Muscle of leg (tissue), 11 donors: Measurements from ENCODE around the gene TRIM61. TPM values are rescaled to one million over a fixed set of nuclear protein-coding genes. Genes with fewer than 3 reads are reported as not detected.
"Not testable (repeated sequence)": the region's sequence is repeated elsewhere in the genome, so short reads cannot be mapped to it uniquely, and the experiment has no call there.

ENCODE experiments used
- DNase-seq: peaks from one replicate; pipeline ENCODE4 v3.0.0; 2013
- H3K27ac ChIP-seq: one replicate; pipeline ENCODE4 v1.5.1; 2013; ENCODE audit warnings: mild to moderate bottlenecking, low read length, control low read depth
- H3K27me3 ChIP-seq: one replicate; pipeline ENCODE4 v1.6.1; 2013; ENCODE audit warnings: low read length; ENCODE audit not compliant: control insufficient read depth, insufficient read depth
- H3K36me3 ChIP-seq: one replicate; pipeline ENCODE4 v1.6.1; 2013; ENCODE audit warnings: low read length; ENCODE audit not compliant: control insufficient read depth, insufficient read depth
- H3K4me1 ChIP-seq: one replicate; pipeline ENCODE4 v1.6.1; 2013; ENCODE audit warnings: low read length; ENCODE audit not compliant: control insufficient read depth, insufficient read depth
- H3K4me3 ChIP-seq: one replicate; pipeline ENCODE4 v1.5.1; 2013; ENCODE audit warnings: low read length, control low read depth
- H3K9me3 ChIP-seq: replicated peaks from 2 replicates; pipeline ENCODE4 v1.6.1; 2013; ENCODE audit warnings: low read depth, low read length; ENCODE audit not compliant: control insufficient read depth
- WGBS: methylation state at CpG from one replicate; pipeline ENCODE4 v1.1.5; 2013; ENCODE audit warnings: missing lambda C conversion rate; ENCODE audit not compliant: insufficient coverage; 5-methylcytosine and 5-hydroxymethylcytosine counted together
- polyA plus RNA-seq, 8 donors: library from polyadenylated mRNA; unstranded; fragments of 120-200 nt; gene quantifications; one replicate each; pipeline versions ENCODE4 v1.2.1 to v1.2.3, GENCODE V29; 2013; ENCODE audit warnings: inconsistent platforms in 1 of 8, low replicate concordance in 1 of 8; ENCODE audit not compliant: insufficient read length in 8 of 8, insufficient read depth in 1 of 8
- total RNA-seq: library from RNA; stranded (reverse); fragments of 120-200 nt; gene quantifications from one replicate; pipeline ENCODE4 v1.2.4, GENCODE V29; 2013

The TRIM61 gene
- total and polyA plus RNA-seq, 9 donors: 1.9 to 4.6 (median 3.4) TPM

- Histone ChIP-seq H3K27ac (no peak overlapping the region), H3K36me3 (no peaks in the 10 kb centered on the region), H3K4me3 (no peak overlapping the region), H3K4me1 (no peaks in the 10 kb centered on the region), H3K27me3 (no peaks in the 10 kb centered on the region), H3K9me3 (no peaks in the 10 kb centered on the region)
- 64% methylated on average over 7 of the region's 9 CpGs for WGBS
- DNase-seq: peak; percentile 7
Measured at GRCh38 chr4:165006456-165006855, 29.0 kb upstream of the TRIM61 start.

- Histone ChIP-seq H3K9me3 (no peaks in the 10 kb centered on the region), H3K27ac (no peak overlapping the region), H3K36me3 (no peaks in the 10 kb centered on the region), H3K4me1 (no peaks in the 10 kb centered on the region), H3K27me3 (no peaks in the 10 kb centered on the region), H3K4me3 (no peak overlapping the region)
- DNase-seq: no peak
- no CpG with 5 or more reads among the region's 6 CpGs for WGBS
Measured at GRCh38 chr4:165005352-165005925, 28.0 kb upstream of the TRIM61 start.

GRCh38 chr4:165001957-165002356 is 24.5 kb upstream of the TRIM61 start:
- no CpG with 5 or more reads among the region's 4 CpGs for WGBS
- not testable (repeated sequence) for H3K4me1 ChIP-seq, H3K27me3 ChIP-seq, DNase-seq, H3K36me3 ChIP-seq, H3K9me3 ChIP-seq, H3K4me3 ChIP-seq, H3K27ac ChIP-seq

- H3K4me1 ChIP-seq, DNase-seq: not testable (repeated sequence)
- WGBS: 50% methylated on average over 1 of the region's 2 CpGs
Measured at GRCh38 chr4:164998526-164999080, 21.1 kb upstream of the TRIM61 start.

GRCh38 chr4:164997941-164998340 is 20.5 kb upstream of the TRIM61 start:
- Histone ChIP-seq H3K36me3 (no peaks in the 10 kb centered on the region), H3K4me1 (no peaks in the 10 kb centered on the region), H3K9me3 (no peaks in the 10 kb centered on the region), H3K4me3 (no peak overlapping the region), H3K27me3 (no peaks in the 10 kb centered on the region), H3K27ac (no peak overlapping the region)
- DNase-seq: no peak
- 87% methylated on average over 5 of the region's 6 CpGs for WGBS

More at GRCh38 chr4:164998526-164999080, 21.1 kb upstream of the TRIM61 start:
- not testable (repeated sequence) for H3K4me3 ChIP-seq, H3K27ac ChIP-seq, H3K9me3 ChIP-seq, H3K27me3 ChIP-seq, H3K36me3 ChIP-seq

GRCh38 chr4:164997324-164997723 is 19.9 kb upstream of the TRIM61 start:
- DNase-seq: no peak
- H3K27ac ChIP-seq: no peak overlapping the region

GRCh38 chr4:164996123-164996522 is 18.7 kb upstream of the TRIM61 start:
- no CpG with 5 or more reads among the region's 6 CpGs for WGBS
- not testable (repeated sequence) for H3K27ac ChIP-seq, H3K4me3 ChIP-seq, DNase-seq, H3K9me3 ChIP-seq, H3K4me1 ChIP-seq, H3K36me3 ChIP-seq, H3K27me3 ChIP-seq

More at GRCh38 chr4:164997324-164997723, 19.9 kb upstream of the TRIM61 start:
- Histone ChIP-seq H3K9me3 (no peaks in the 10 kb centered on the region), H3K27me3 (no peaks in the 10 kb centered on the region), H3K36me3 (no peaks in the 10 kb centered on the region), H3K4me1 (no peaks in the 10 kb centered on the region), H3K4me3 (no peak overlapping the region)
- WGBS: 100% methylated on average over 1 of the region's 2 CpGs

- H3K36me3 ChIP-seq, H3K27me3 ChIP-seq, DNase-seq, H3K4me1 ChIP-seq, H3K9me3 ChIP-seq, H3K4me3 ChIP-seq, H3K27ac ChIP-seq: not testable (repeated sequence)
- WGBS: 65% methylated on average over 6 of the region's 10 CpGs
Measured at GRCh38 chr4:164990786-164991185, 13.3 kb upstream of the TRIM61 start.

- H3K27me3 ChIP-seq: no peaks in the 10 kb centered on the region
- DNase-seq: no peak
- no peak overlapping the region for H3K27ac ChIP-seq
- no CpG with 5 or more reads among the region's 2 CpGs for WGBS
- no peaks in the 10 kb centered on the region for H3K4me1 ChIP-seq
- no peak overlapping the region for H3K4me3 ChIP-seq
- H3K9me3 ChIP-seq: no peaks in the 10 kb centered on the region
- no peaks in the 10 kb centered on the region for H3K36me3 ChIP-seq
Measured at GRCh38 chr4:164989471-164989870, 12.0 kb upstream of the TRIM61 start.

GRCh38 chr4:164971929-164972328 is 5.5 kb downstream of the TRIM61 start:
- not testable (repeated sequence) for H3K9me3 ChIP-seq, H3K27ac ChIP-seq, DNase-seq, H3K4me1 ChIP-seq, H3K27me3 ChIP-seq, H3K4me3 ChIP-seq
- no CpG with 5 or more reads among the region's 2 CpGs for WGBS
- H3K36me3 ChIP-seq: peaks cover 13% of the 10 kb centered on the region

GRCh38 chr4:164959896-164960295 is 17.6 kb downstream of the TRIM61 start:
- H3K4me3 ChIP-seq: no peak overlapping the region
- H3K27me3 ChIP-seq: no peaks in the 10 kb centered on the region
- H3K27ac ChIP-seq: no peak overlapping the region
- H3K9me3 ChIP-seq: no peaks in the 10 kb centered on the region
- no peak for DNase-seq
- H3K4me1 ChIP-seq: peaks cover 6% of the 10 kb centered on the region
- H3K36me3 ChIP-seq: peaks cover 2% of the 10 kb centered on the region
- WGBS: 100% methylated on average over 1 of the region's 2 CpGs
